PC-9 (cell line): ENCODE data around the gene SEC14L1. TPM values are rescaled to one million over a fixed set of nuclear protein-coding genes. Genes with fewer than 3 reads are reported as not detected.
A peak's percentile ranks its signal among the peaks of the same experiment; 100 is the strongest.

Experiments
- BruUV-seq: library from RNA; stranded (reverse); fragments of 400-500 nt; replicated peaks from 2 replicates; lab custom pipeline; 2021; lab: Mats Ljungman, UMichigan
- CTCF ChIA-PET: fragments of 300-600 bp; sonication (Branson Sonifier 250); formaldehyde crosslinking; loops from one replicate; lab custom pipeline; 2022; ENCODE audit warnings: antibody characterized with exemption; lab: Charles Lee
- POLR2A ChIA-PET: fragments of 300-600 bp; sonication (Branson Sonifier 250); formaldehyde crosslinking; loops from one replicate; lab custom pipeline; 2022; ENCODE audit warnings: antibody characterized with exemption; ENCODE audit not compliant: unreplicated experiment; lab: Charles Lee
- DNase-seq, 2 experiments: peaks; one replicate each; pipeline versions ENCODE4 v3.0.0 to v3.0.0-alpha.2; 2015 to 2022; ENCODE audit warnings: mixed read lengths in 1 of 2
- H2AFZ ChIP-seq: fragments of 200-600 bp; sonication (generic); 2 replicates; pipeline ENCODE4 v1.8.1; 2017; ENCODE audit warnings: antibody characterized with exemption
- H3F3A ChIP-seq: fragments of 200-600 bp; sonication (generic); 2 replicates; pipeline ENCODE4 v1.8.1; 2017; ENCODE audit warnings: antibody characterized with exemption, mild to moderate bottlenecking, low read depth; ENCODE audit not compliant: insufficient read depth
- H3K27ac ChIP-seq: fragments of 200-600 bp; sonication (generic); 2 replicates; pipeline ENCODE4 v1.6.1; 2016; ENCODE audit warnings: mixed run types
- H3K27me3 ChIP-seq: fragments of 200-600 bp; sonication (generic); 2 replicates; pipeline ENCODE4 v1.6.1; 2016; ENCODE audit warnings: low read depth, mixed run types; ENCODE audit not compliant: insufficient read depth
- H3K36me3 ChIP-seq: fragments of 200-600 bp; sonication (generic); 2 replicates; pipeline ENCODE4 v1.6.1; 2016; ENCODE audit warnings: low read depth, mixed run types
- H3K4me1 ChIP-seq: fragments of 200-600 bp; sonication (generic); replicated peaks from 2 replicates; pipeline ENCODE4 v1.6.1; 2016; ENCODE audit warnings: mixed run types; ENCODE audit not compliant: insufficient read depth
- H3K4me2 ChIP-seq: fragments of 200-600 bp; sonication (generic); 2 replicates; pipeline ENCODE4 v1.6.1; 2017; ENCODE audit warnings: mixed run types
- H3K4me3 ChIP-seq: fragments of 200-600 bp; sonication (generic); 2 replicates; pipeline ENCODE4 v1.6.1; 2016; ENCODE audit warnings: mixed run types
- H3K79me2 ChIP-seq: fragments of 200-600 bp; sonication (generic); 2 replicates; pipeline ENCODE4 v1.6.1; 2017; ENCODE audit warnings: low read depth, mixed run types
- H3K9me2 ChIP-seq: fragments of 200-600 bp; sonication (generic); 2 replicates; pipeline ENCODE4 v1.8.1; 2017; ENCODE audit warnings: mild to moderate bottlenecking; ENCODE audit not compliant: insufficient read depth
- H3K9me3 ChIP-seq: fragments of 200-600 bp; sonication (generic); 2 replicates; pipeline ENCODE4 v1.8.1; 2016; ENCODE audit warnings: low read depth; ENCODE audit not compliant: insufficient read depth
- H4K20me1 ChIP-seq: fragments of 200-600 bp; sonication (generic); 2 replicates; pipeline ENCODE4 v1.8.1; 2017; ENCODE audit not compliant: insufficient read depth
- CTCF ChIP-seq: fragments of 200-600 bp; sonication (generic); conservative IDR thresholded peaks from 2 replicates; pipeline ENCODE4 v1.6.1; 2017; ENCODE audit warnings: mixed run types, antibody characterized with exemption, mild to moderate bottlenecking, moderate library complexity
- EZH2 ChIP-seq: fragments of 200-600 bp; sonication (generic); IDR thresholded peaks from 2 replicates; pipeline ENCODE4 v1.8.0; 2017; ENCODE audit warnings: antibody characterized with exemption, low read depth
- intact Hi-C: fragments of 100-400 bp; cut with micrococcal nuclease; formaldehyde crosslinking; loops from one replicate; pipeline ENCODE4 v1.10.0; 2022; ENCODE audit not compliant: unreplicated experiment
- total RNA-seq: library from RNA; stranded (reverse); gene quantifications from 2 replicates; pipeline ENCODE4 v1.2.3, GENCODE V29; 2021

SEC14L1 gene
- total RNA-seq, 1 experiment from 2014 or later, result 83.1 TPM

GRCh38 chr17:77145612-77146245 is 5.0 kb downstream of the SEC14L1 start:
- BruUV-seq, result no TSS peak

GRCh38 chr17:77146246-77146632 is 5.5 kb downstream of the SEC14L1 start:
- DNase-seq, result no peak
- H3K4me3 ChIP-seq, result peak overlapping the region; percentile 23; the same call in 1 of the 2 replicates
- BruUV-seq, result no TSS peak
- peak overlapping the region; percentile 25; the same call in 1 of the 2 replicates for H3K27ac ChIP-seq
- peak overlapping the region; percentile 53; the same call in 1 of the 2 replicates for H3K4me2 ChIP-seq
- no peaks in the 10 kb centered on the region for H3K27me3 ChIP-seq
- peaks cover 37% of the 10 kb centered on the region for H3K79me2 ChIP-seq
- H2AFZ ChIP-seq, result no peak overlapping the region
- intact Hi-C loops, result no loop called here
- H3K36me3 ChIP-seq, result peaks cover 19% of the 10 kb centered on the region; the same call in 1 of the 2 replicates
- H3F3A ChIP-seq, result peaks cover 15% of the 10 kb centered on the region; the same call in 1 of the 2 replicates
- no peak for TF ChIP-seq EZH2
- no peak for TF ChIP-seq CTCF
- H3K9me2 ChIP-seq, result no peaks in the 10 kb centered on the region
- H4K20me1 ChIP-seq, result no peaks in the 10 kb centered on the region
- no peaks in the 10 kb centered on the region for H3K9me3 ChIP-seq
- CTCF ChIA-PET, result interaction anchor here (1.4 kb wide), 1 partner anchor 57 kb away, joined by 3 read pairs; no protein-coding TSS in a partner anchor
- POLR2A ChIA-PET, result interaction anchor here (0.7 to 1.0 kb wide), 3 partner anchors 58 to 177 kb away, joined by 3 to 9 read pairs (median 7); no protein-coding TSS in a partner anchor
- peaks cover 37% of the 10 kb centered on the region for H3K4me1 ChIP-seq

More at GRCh38 chr17:77145612-77146245, 5.0 kb downstream of the SEC14L1 start:
- H4K20me1 ChIP-seq, result no peaks in the 10 kb centered on the region
- ChIA-PET CTCF (interaction anchor here (1.4 kb wide), 1 partner anchor 57 kb away, joined by 3 read pairs; no protein-coding TSS in a partner anchor), POLR2A (interaction anchor here (0.7 kb wide), 3 partner anchors 20 to 177 kb away, joined by 5 to 9 read pairs (median 7); no protein-coding TSS in a partner anchor)
- H3F3A ChIP-seq, result peaks cover 15% of the 10 kb centered on the region; the same call in 1 of the 2 replicates
- no peaks in the 10 kb centered on the region for H3K9me3 ChIP-seq
- H3K36me3 ChIP-seq, result peaks cover 19% of the 10 kb centered on the region; the same call in 1 of the 2 replicates
- peak overlapping the region; percentile 25; the same call in 1 of the 2 replicates for H3K27ac ChIP-seq
- intact Hi-C loops, result loop anchor here (1.0 to 2.0 kb wide), 2 partner anchors 45 to 57 kb away; no protein-coding TSS in a partner anchor
- H3K79me2 ChIP-seq, result peaks cover 33% of the 10 kb centered on the region
- no peaks in the 10 kb centered on the region for H3K9me2 ChIP-seq
- peaks cover 37% of the 10 kb centered on the region for H3K4me1 ChIP-seq
- peak; percentile 56 to 76 for DNase-seq
- H3K4me2 ChIP-seq, result peak overlapping the region; percentile 53
- H3K27me3 ChIP-seq, result no peaks in the 10 kb centered on the region
- H2AFZ ChIP-seq, result no peak overlapping the region
- peak overlapping the region; percentile 23; the same call in 1 of the 2 replicates for H3K4me3 ChIP-seq
- TF ChIP-seq EZH2 (no peak), CTCF (no peak)

- no peak overlapping the region for H3K4me3 ChIP-seq
- no TSS peak for BruUV-seq
- peaks cover 19% of the 10 kb centered on the region; the same call in 1 of the 2 replicates for H3K36me3 ChIP-seq
- ChIA-PET CTCF (no interaction called here), POLR2A (interaction anchor here (1.0 kb wide), 1 partner anchor 58 kb away, joined by 3 read pairs; no protein-coding TSS in a partner anchor)
- TF ChIP-seq CTCF, result no peak
- H3K27me3 ChIP-seq, result no peaks in the 10 kb centered on the region
- no peak overlapping the region for H3K27ac ChIP-seq
- peaks cover 34% of the 10 kb centered on the region for H3K4me1 ChIP-seq
- no peak overlapping the region for H3K4me2 ChIP-seq
- peaks cover 32% of the 10 kb centered on the region for H3K79me2 ChIP-seq
- H3K9me2 ChIP-seq, result no peaks in the 10 kb centered on the region
- H4K20me1 ChIP-seq, result no peaks in the 10 kb centered on the region
- no peak for DNase-seq
- H3K9me3 ChIP-seq, result no peaks in the 10 kb centered on the region
- H2AFZ ChIP-seq, result no peak overlapping the region
- intact Hi-C loops, result no loop called here
- peaks cover 10% of the 10 kb centered on the region; the same call in 1 of the 2 replicates for H3F3A ChIP-seq
Observed at GRCh38 chr17:77146882-77147281, 6.1 kb downstream of the SEC14L1 start.
